HUES64 (cell line): Measurements from ENCODE around the gene OTULIN.

Experiments
- H3K27ac ChIP-seq: 2 replicates; pipeline ENCODE4 v1.7.0; 2013; ENCODE audit warnings: low read depth, low read length, inconsistent platforms
- H3K27me3 ChIP-seq: 2 replicates; pipeline ENCODE4 v1.6.1; 2013; ENCODE audit warnings: mild to moderate bottlenecking, low read length; ENCODE audit not compliant: insufficient read depth
- H3K36me3 ChIP-seq: 2 replicates; pipeline ENCODE4 v1.6.1; 2013; ENCODE audit warnings: mild to moderate bottlenecking, low read length; ENCODE audit not compliant: insufficient read depth
- H3K4me1 ChIP-seq: 2 replicates; pipeline ENCODE4 v1.6.1; 2013; ENCODE audit warnings: mild to moderate bottlenecking, low read length, moderate library complexity; ENCODE audit not compliant: insufficient read depth
- H3K4me3 ChIP-seq: 2 replicates; pipeline ENCODE4 v1.5.1; 2013; ENCODE audit warnings: mild to moderate bottlenecking, low read length, moderate library complexity
- H3K9ac ChIP-seq: 2 replicates; pipeline ENCODE4 v1.6.1; 2013; ENCODE audit warnings: mild to moderate bottlenecking, low read depth, low read length
- H3K9me3 ChIP-seq: 2 replicates; pipeline ENCODE4 v1.6.1; 2013; ENCODE audit warnings: low read depth, low read length; ENCODE audit not compliant: insufficient read depth
- WGBS: fragments of 150-250, 120-280 bp; methylation state at CpG from one replicate; pipeline ENCODE4 v1.1.7; 2013; ENCODE audit warnings: missing lambda C conversion rate; 5-methylcytosine and 5-hydroxymethylcytosine counted together

OTULIN gene

GRCh38 chr5:14723701-14724132, 59.2 kb downstream of the OTULIN start:
- Histone ChIP-seq H3K4me1 (peaks cover 15% of the 10 kb centered on the region), H3K27ac (no peak overlapping the region), H3K9me3 (no peaks in the 10 kb centered on the region), H3K36me3 (no peaks in the 10 kb centered on the region), H3K4me3 (no peak overlapping the region), H3K9ac (no peak overlapping the region), H3K27me3 (no peaks in the 10 kb centered on the region)
- 94% methylated on average over 4 of the region's 4 CpGs for WGBS

GRCh38 chr5:14724633-14725032, 60.1 kb downstream of the OTULIN start:
- H3K4me3 ChIP-seq = no peak overlapping the region
- peaks cover 21% of the 10 kb centered on the region for H3K4me1 ChIP-seq
- no peaks in the 10 kb centered on the region for H3K36me3 ChIP-seq
- no peak overlapping the region for H3K9ac ChIP-seq
- no peak overlapping the region for H3K27ac ChIP-seq
- no peaks in the 10 kb centered on the region for H3K9me3 ChIP-seq
- H3K27me3 ChIP-seq = no peaks in the 10 kb centered on the region
- WGBS = 95% methylated on average over 10 of the region's 10 CpGs

- 85% methylated on average over 14 of the region's 14 CpGs for WGBS
- H3K9ac ChIP-seq = no peak overlapping the region
These were observed 61.7 kb downstream of the OTULIN start for GRCh38 chr5:14726066-14726838.

GRCh38 chr5:14727428-14727865, 62.9 kb downstream of the OTULIN start:
- Histone ChIP-seq H3K9me3 (no peaks in the 10 kb centered on the region), H3K4me1 (peaks cover 21% of the 10 kb centered on the region), H3K27ac (peak overlapping the region; percentile 92; the same call in 1 of the 2 replicates), H3K27me3 (no peaks in the 10 kb centered on the region), H3K36me3 (no peaks in the 10 kb centered on the region), H3K4me3 (no peak overlapping the region), H3K9ac (peak overlapping the region; percentile 57; the same call in 1 of the 2 replicates)
- 11% methylated on average over 7 of the region's 7 CpGs for WGBS

More at GRCh38 chr5:14726066-14726838, 61.7 kb downstream of the OTULIN start:
- no peaks in the 10 kb centered on the region for H3K36me3 ChIP-seq
- peaks cover 21% of the 10 kb centered on the region for H3K4me1 ChIP-seq
- H3K27ac ChIP-seq = no peak overlapping the region
- H3K9me3 ChIP-seq = no peaks in the 10 kb centered on the region
- H3K4me3 ChIP-seq = no peak overlapping the region
- no peaks in the 10 kb centered on the region for H3K27me3 ChIP-seq

- Histone ChIP-seq H3K4me3 (peak overlapping the region; percentile 38), H3K4me1 (peaks cover 21% of the 10 kb centered on the region), H3K27me3 (no peaks in the 10 kb centered on the region), H3K9me3 (no peaks in the 10 kb centered on the region), H3K9ac (peak overlapping the region; percentile 57), H3K27ac (peak overlapping the region; percentile 92), H3K36me3 (no peaks in the 10 kb centered on the region)
- WGBS = 54% methylated on average over 7 of the region's 7 CpGs
These were observed 63.5 kb downstream of the OTULIN start for GRCh38 chr5:14727928-14728458.

GRCh38 chr5:14728459-14728938, 64.0 kb downstream of the OTULIN start:
- peak overlapping the region; percentile 92 for H3K27ac ChIP-seq

GRCh38 chr5:14729448-14730385, 65.2 kb downstream of the OTULIN start:
- Histone ChIP-seq H3K36me3 (no peaks in the 10 kb centered on the region), H3K4me3 (no peak overlapping the region), H3K9me3 (no peaks in the 10 kb centered on the region), H3K27me3 (no peaks in the 10 kb centered on the region), H3K4me1 (peaks cover 21% of the 10 kb centered on the region), H3K27ac (no peak overlapping the region), H3K9ac (no peak overlapping the region)
- WGBS = 84% methylated on average over 18 of the region's 18 CpGs

More at GRCh38 chr5:14728459-14728938, 64.0 kb downstream of the OTULIN start:
- WGBS = 18% methylated on average over 15 of the region's 15 CpGs
- H3K9ac ChIP-seq = peak overlapping the region; percentile 57
- H3K4me3 ChIP-seq = peak overlapping the region; percentile 38
- H3K36me3 ChIP-seq = no peaks in the 10 kb centered on the region
- H3K4me1 ChIP-seq = peaks cover 21% of the 10 kb centered on the region
- no peaks in the 10 kb centered on the region for H3K27me3 ChIP-seq
- no peaks in the 10 kb centered on the region for H3K9me3 ChIP-seq

GRCh38 chr5:14730466-14730865, 65.9 kb downstream of the OTULIN start:
- Histone ChIP-seq H3K36me3 (no peaks in the 10 kb centered on the region), H3K4me3 (no peak overlapping the region), H3K9me3 (no peaks in the 10 kb centered on the region), H3K27me3 (no peaks in the 10 kb centered on the region), H3K9ac (no peak overlapping the region), H3K4me1 (peaks cover 21% of the 10 kb centered on the region), H3K27ac (no peak overlapping the region)
- 98% methylated on average over 13 of the region's 13 CpGs for WGBS

- Histone ChIP-seq H3K36me3 (no peaks in the 10 kb centered on the region), H3K27me3 (no peaks in the 10 kb centered on the region), H3K27ac (no peak overlapping the region), H3K9ac (no peak overlapping the region), H3K4me1 (peaks cover 21% of the 10 kb centered on the region), H3K9me3 (no peaks in the 10 kb centered on the region), H3K4me3 (no peak overlapping the region)
- WGBS = 94% methylated on average over 15 of the region's 15 CpGs
These were observed 66.4 kb downstream of the OTULIN start for GRCh38 chr5:14730881-14731280.

- no peak overlapping the region for H3K27ac ChIP-seq
- no peaks in the 10 kb centered on the region for H3K27me3 ChIP-seq
- no peaks in the 10 kb centered on the region for H3K9me3 ChIP-seq
- peaks cover 12% of the 10 kb centered on the region for H3K4me1 ChIP-seq
- H3K9ac ChIP-seq = no peak overlapping the region
- H3K36me3 ChIP-seq = no peaks in the 10 kb centered on the region
- 95% methylated on average over 6 of the region's 6 CpGs for WGBS
- H3K4me3 ChIP-seq = no peak overlapping the region
These were observed 68.5 kb downstream of the OTULIN start for GRCh38 chr5:14732991-14733390.
